Smooth muscle cell (in vitro differentiated cells): Measurements from ENCODE around the gene ADGRA3. TPM values are rescaled to one million over a fixed set of nuclear protein-coding genes. Genes with fewer than 3 reads are reported as not detected.

Experiments
- DNase-seq: peaks from one replicate; lab custom pipeline; 2025; ENCODE audit not compliant: unreplicated experiment; lab: John Stamatoyannopoulos, UW
- H2AFZ ChIP-seq: fragments of 200-600 bp; sonication (generic); 2 replicates; pipeline ENCODE4 v1.6.0; 2016; ENCODE audit warnings: antibody characterized with exemption, low read depth, mild to moderate bottlenecking
- H3F3A ChIP-seq: fragments of 200-600 bp; sonication (generic); 2 replicates; pipeline ENCODE4 v1.6.0; 2017; ENCODE audit warnings: antibody characterized with exemption, low read depth
- H3K27ac ChIP-seq: fragments of 200-600 bp; sonication (generic); 2 replicates; pipeline ENCODE4 v1.5.1; 2016; ENCODE audit warnings: low read depth, mild to moderate bottlenecking
- H3K27me3 ChIP-seq: fragments of 200-600 bp; sonication (generic); 2 replicates; pipeline ENCODE4 v1.6.1; 2016; ENCODE audit warnings: low read depth, mild to moderate bottlenecking
- H3K36me3 ChIP-seq: fragments of 200-600 bp; sonication (generic); 2 replicates; pipeline ENCODE4 v1.5.1; 2016; ENCODE audit warnings: low read depth
- H3K4me1 ChIP-seq: fragments of 200-600 bp; sonication (generic); 2 replicates; pipeline ENCODE4 v1.5.1; 2016; ENCODE audit warnings: low read depth
- H3K4me2 ChIP-seq: fragments of 200-600 bp; sonication (generic); 2 replicates; pipeline ENCODE4 v1.6.0; 2016; ENCODE audit warnings: mild to moderate bottlenecking
- H3K4me3 ChIP-seq: fragments of 200-600 bp; sonication (generic); 2 replicates; pipeline ENCODE4 v1.5.1; 2016; ENCODE audit warnings: mild to moderate bottlenecking
- H3K79me2 ChIP-seq: fragments of 200-600 bp; sonication (generic); 2 replicates; pipeline ENCODE4 v1.6.0; 2016; ENCODE audit warnings: low read depth, mild to moderate bottlenecking
- H3K9ac ChIP-seq: fragments of 200-600 bp; sonication (generic); 2 replicates; pipeline ENCODE4 v1.6.0; 2016; ENCODE audit warnings: low read depth
- H3K9me3 ChIP-seq: fragments of 200-600 bp; sonication (generic); replicated peaks from 2 replicates; pipeline ENCODE4 v1.5.1; 2016; ENCODE audit warnings: low read depth
- H4K20me1 ChIP-seq: fragments of 200-600 bp; sonication (generic); 2 replicates; pipeline ENCODE4 v1.6.0; 2016; ENCODE audit warnings: low read depth
- WGBS: methylation state at CpG from one replicate; pipeline ENCODE4 v1.1.7; 2016; ENCODE audit warnings: low lambda C conversion rate; 5-methylcytosine and 5-hydroxymethylcytosine counted together
- polyA plus RNA-seq: library from polyadenylated mRNA; unstranded; fragments of >200 nt; fragmentation: Nextera tagmentation; extraction: Ambion mirVana; gene quantifications from 2 replicates; pipeline ENCODE4 v1.2.1, GENCODE V29; 2016
- total RNA-seq: library from RNA; depleted of rRNA; stranded (reverse); fragments of >200 nt; gene quantifications from 2 replicates; pipeline ENCODE4 v1.2.3, GENCODE V29; 2014
- TF ChIP-seq, protein P1 (sequence below): fragments of 200-600 bp; sonication (generic); IDR thresholded peaks from 2 replicates; pipeline ENCODE4 v1.5.1; 2017; ENCODE audit warnings: borderline replicate concordance, mild to moderate bottlenecking, antibody characterized with exemption; ENCODE audit not compliant: insufficient read depth, poor library complexity, severe bottlenecking

The ADGRA3 gene
- total and polyA plus RNA-seq, 2 experiments from 2014 or later: 24.4 to 54.8 TPM

DNA sequence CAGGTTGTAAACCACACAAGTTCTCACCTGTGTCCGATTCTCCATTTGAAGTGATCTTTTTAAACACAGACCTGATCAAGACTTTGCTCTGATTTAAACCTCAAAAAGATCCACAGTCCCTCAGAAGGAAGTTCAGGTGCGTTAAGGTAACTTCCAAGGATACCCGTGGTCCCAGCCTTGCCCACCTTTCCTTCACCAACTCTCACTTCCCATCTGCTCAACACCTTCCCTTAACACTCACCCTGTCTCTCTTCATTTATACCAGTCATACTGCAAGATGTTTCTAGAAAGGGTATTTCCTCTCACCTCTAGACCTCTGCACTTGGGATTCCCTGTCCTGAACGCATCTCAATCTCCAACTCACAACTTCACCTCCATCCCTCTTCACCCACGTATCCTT is 49.9 kb downstream of the ADGRA3 start:
- TF ChIP-seq, protein P1, sequence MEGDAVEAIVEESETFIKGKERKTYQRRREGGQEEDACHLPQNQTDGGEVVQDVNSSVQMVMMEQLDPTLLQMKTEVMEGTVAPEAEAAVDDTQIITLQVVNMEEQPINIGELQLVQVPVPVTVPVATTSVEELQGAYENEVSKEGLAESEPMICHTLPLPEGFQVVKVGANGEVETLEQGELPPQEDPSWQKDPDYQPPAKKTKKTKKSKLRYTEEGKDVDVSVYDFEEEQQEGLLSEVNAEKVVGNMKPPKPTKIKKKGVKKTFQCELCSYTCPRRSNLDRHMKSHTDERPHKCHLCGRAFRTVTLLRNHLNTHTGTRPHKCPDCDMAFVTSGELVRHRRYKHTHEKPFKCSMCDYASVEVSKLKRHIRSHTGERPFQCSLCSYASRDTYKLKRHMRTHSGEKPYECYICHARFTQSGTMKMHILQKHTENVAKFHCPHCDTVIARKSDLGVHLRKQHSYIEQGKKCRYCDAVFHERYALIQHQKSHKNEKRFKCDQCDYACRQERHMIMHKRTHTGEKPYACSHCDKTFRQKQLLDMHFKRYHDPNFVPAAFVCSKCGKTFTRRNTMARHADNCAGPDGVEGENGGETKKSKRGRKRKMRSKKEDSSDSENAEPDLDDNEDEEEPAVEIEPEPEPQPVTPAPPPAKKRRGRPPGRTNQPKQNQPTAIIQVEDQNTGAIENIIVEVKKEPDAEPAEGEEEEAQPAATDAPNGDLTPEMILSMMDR: no peak
- Histone ChIP-seq H3F3A (no peaks in the 10 kb centered on the region), H3K27ac (no peak overlapping the region), H2AFZ (no peak overlapping the region), H3K79me2 (no peaks in the 10 kb centered on the region), H3K27me3 (no peaks in the 10 kb centered on the region), H3K9me3 (no peaks in the 10 kb centered on the region), H3K4me3 (no peak overlapping the region), H3K4me2 (no peak overlapping the region), H3K36me3 (no peaks in the 10 kb centered on the region), H3K4me1 (no peaks in the 10 kb centered on the region), H4K20me1 (peaks cover 5% of the 10 kb centered on the region), H3K9ac (no peak overlapping the region)
- no peak for DNase-seq
- WGBS: 97% methylated on average over 5 of the region's 5 CpGs

DNA sequence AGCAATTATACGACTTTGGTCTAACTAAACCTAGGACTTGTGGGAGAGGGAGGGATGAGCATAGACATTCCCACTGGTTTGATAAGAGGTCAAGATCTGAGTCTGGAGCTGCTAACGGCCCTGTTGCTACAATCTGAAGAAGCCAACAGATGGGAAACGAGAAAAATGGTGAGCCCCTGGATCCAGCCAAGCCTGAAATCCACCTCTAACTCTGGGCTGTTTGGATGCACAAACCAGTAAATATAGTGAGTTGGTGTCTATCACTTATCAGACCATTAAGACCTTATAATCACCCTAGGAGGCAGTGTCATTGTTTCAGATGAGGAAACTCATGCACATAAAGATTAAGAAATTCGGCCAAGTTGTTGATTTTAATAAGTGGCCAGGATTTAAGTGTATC is 50.5 kb downstream of the ADGRA3 start:
- 95% methylated on average over 4 of the region's 4 CpGs for WGBS
- no peaks in the 10 kb centered on the region for H3K79me2 ChIP-seq
- H3F3A ChIP-seq: no peaks in the 10 kb centered on the region
- no peaks in the 10 kb centered on the region for H3K36me3 ChIP-seq
- H3K9ac ChIP-seq: no peak overlapping the region
- H3K27ac ChIP-seq: no peak overlapping the region
- H3K27me3 ChIP-seq: no peaks in the 10 kb centered on the region
- TF ChIP-seq, protein P1: no peak
- no peaks in the 10 kb centered on the region for H3K9me3 ChIP-seq
- DNase-seq: no peak
- H3K4me3 ChIP-seq: no peak overlapping the region
- no peak overlapping the region for H3K4me2 ChIP-seq
- H2AFZ ChIP-seq: no peak overlapping the region
- no peaks in the 10 kb centered on the region for H3K4me1 ChIP-seq
- peaks cover 5% of the 10 kb centered on the region for H4K20me1 ChIP-seq

DNA sequence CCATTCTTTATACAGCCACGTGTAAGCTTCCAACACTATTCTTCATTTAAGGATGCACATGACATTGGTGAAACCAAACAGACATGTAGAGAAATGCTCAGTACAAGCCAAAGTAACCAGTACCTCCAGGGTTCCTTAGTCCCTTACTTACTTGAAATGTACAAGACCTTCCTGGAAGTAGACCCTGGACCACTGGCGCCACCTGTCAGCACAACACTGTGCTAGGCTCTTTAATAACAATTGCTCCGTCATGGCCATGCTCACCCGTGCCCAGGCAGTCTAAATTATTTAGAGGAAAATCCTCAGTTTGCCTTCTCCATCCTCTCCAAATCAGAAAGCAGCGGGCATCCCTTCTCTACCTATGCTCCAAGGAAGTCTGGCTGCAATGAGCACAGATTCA is 52.7 kb downstream of the ADGRA3 start:
- Histone ChIP-seq H3K4me3 (no peak overlapping the region), H3K9me3 (no peaks in the 10 kb centered on the region), H3K9ac (no peak overlapping the region), H3K36me3 (no peaks in the 10 kb centered on the region), H3K4me1 (no peaks in the 10 kb centered on the region), H3K27ac (no peak overlapping the region), H3K27me3 (no peaks in the 10 kb centered on the region), H4K20me1 (peaks cover 10% of the 10 kb centered on the region), H3K79me2 (no peaks in the 10 kb centered on the region), H2AFZ (no peak overlapping the region), H3F3A (no peaks in the 10 kb centered on the region), H3K4me2 (no peak overlapping the region)
- 94% methylated on average over 5 of the region's 5 CpGs for WGBS
- DNase-seq: no peak
- TF ChIP-seq, protein P1: no peak

DNA sequence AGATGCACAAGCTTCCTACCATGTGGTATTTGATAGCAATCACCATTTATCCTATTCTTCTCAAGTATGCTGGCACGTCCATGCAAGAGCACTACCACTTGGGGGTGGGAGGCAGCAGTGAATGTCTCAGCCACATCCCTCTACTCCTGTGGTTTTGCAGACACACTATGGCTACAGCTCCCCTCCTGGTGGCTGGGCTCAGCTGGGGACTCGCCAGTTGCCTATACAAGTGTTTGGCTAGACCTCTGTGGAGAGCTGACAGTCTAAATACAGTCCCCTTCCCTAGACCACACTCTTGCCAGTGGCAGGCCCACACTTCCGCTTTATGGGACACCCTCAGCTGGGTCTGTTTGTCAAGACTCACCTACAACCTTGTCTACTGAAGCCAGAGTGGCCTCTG is 53.2 kb downstream of the ADGRA3 start:
- TF ChIP-seq, protein P1: no peak
- no peak overlapping the region for H3K27ac ChIP-seq
- no peaks in the 10 kb centered on the region for H3K79me2 ChIP-seq
- no peaks in the 10 kb centered on the region for H3F3A ChIP-seq
- WGBS: 90% methylated on average over 3 of the region's 3 CpGs
- H3K4me3 ChIP-seq: no peak overlapping the region
- H3K4me2 ChIP-seq: no peak overlapping the region
- no peak overlapping the region for H2AFZ ChIP-seq
- peaks cover 13% of the 10 kb centered on the region for H4K20me1 ChIP-seq
- H3K9ac ChIP-seq: no peak overlapping the region
- no peaks in the 10 kb centered on the region for H3K27me3 ChIP-seq
- H3K4me1 ChIP-seq: no peaks in the 10 kb centered on the region
- DNase-seq: no peak
- H3K36me3 ChIP-seq: no peaks in the 10 kb centered on the region
- no peaks in the 10 kb centered on the region for H3K9me3 ChIP-seq
